ENCODE measurements around the gene RAET1G. TPM values are rescaled to one million over a fixed set of nuclear protein-coding genes. Genes with fewer than 3 reads are reported as not detected.

RAET1G gene
- total RNA-seq, 4 donors from 2014 or later, result 0.59 to 2.0 (median 1.6) TPM; not detected in 1

DNA sequence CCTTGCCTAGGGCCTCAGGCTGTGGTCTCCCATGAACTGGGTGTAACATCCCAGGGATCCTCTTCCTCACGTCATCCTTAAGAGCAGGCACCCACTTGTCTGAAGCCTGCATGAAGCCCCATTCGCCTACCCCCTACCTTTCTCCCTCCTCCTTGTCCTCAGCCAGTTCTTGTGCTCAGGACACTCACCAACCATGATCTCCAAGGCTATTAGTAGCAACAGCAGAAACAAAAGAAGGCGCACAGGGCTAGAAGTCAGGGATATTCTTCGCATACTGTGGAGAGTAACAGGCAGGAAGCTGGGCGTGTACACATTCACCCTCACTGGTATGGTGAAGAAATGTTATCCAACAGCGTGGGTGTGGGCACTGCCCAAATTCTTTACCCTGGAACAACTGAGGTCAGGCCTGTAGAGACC is 32.3 kb downstream of the RAET1G start:
- no peak for DNase-seq
- no peaks in the 10 kb centered on the region for H3K9me3 ChIP-seq
- TF ChIP-seq POLR2A (IDR thresholded peaks at IDR 0.05), result no peak
- TF ChIP-seq, protein P1, sequence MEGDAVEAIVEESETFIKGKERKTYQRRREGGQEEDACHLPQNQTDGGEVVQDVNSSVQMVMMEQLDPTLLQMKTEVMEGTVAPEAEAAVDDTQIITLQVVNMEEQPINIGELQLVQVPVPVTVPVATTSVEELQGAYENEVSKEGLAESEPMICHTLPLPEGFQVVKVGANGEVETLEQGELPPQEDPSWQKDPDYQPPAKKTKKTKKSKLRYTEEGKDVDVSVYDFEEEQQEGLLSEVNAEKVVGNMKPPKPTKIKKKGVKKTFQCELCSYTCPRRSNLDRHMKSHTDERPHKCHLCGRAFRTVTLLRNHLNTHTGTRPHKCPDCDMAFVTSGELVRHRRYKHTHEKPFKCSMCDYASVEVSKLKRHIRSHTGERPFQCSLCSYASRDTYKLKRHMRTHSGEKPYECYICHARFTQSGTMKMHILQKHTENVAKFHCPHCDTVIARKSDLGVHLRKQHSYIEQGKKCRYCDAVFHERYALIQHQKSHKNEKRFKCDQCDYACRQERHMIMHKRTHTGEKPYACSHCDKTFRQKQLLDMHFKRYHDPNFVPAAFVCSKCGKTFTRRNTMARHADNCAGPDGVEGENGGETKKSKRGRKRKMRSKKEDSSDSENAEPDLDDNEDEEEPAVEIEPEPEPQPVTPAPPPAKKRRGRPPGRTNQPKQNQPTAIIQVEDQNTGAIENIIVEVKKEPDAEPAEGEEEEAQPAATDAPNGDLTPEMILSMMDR (IDR thresholded peaks at IDR 0.05), result no peak
- intact Hi-C loops (cut with DNase I), result no loop called here
- H3K36me3 ChIP-seq, result no peaks in the 10 kb centered on the region
- 74 to 89% methylated on average over 6 of the region's 6 CpGs for WGBS, 2 donors
- no peak overlapping the region for H3K4me3 ChIP-seq (replicated peaks in 1 of 3)
- H3K27me3 ChIP-seq, result no peaks in the 10 kb centered on the region
- H3K27ac ChIP-seq, result no peak overlapping the region
- H3K4me1 ChIP-seq, result peaks cover 6 to 13% of the 10 kb centered on the region in 2 donors

DNA sequence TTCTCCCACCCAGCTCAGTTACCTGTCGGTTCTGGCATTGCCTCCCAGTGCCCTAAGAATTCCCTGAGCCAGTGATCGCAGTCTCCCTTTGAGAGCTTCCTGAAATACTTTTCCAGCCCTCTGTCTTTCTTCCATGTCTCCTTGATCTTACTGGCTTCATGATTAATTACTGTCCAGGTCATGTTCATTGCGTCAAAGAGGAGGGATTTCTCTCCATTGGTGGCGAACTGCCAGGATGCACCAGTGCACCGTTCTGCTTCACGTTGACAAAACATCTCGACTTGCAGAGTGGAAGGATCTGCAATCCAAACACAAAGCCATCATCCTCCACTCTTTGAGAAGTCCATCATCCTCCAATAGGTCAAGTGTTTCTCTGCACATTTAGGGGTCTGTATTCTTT is 33.6 kb downstream of the RAET1G start:
- intact Hi-C loops (cut with DNase I), result no loop called here
- no peak overlapping the region for H3K4me3 ChIP-seq (replicated peaks in 1 of 3)
- no peaks in the 10 kb centered on the region for H3K9me3 ChIP-seq
- no peak overlapping the region for H3K27ac ChIP-seq
- H3K27me3 ChIP-seq, result no peaks in the 10 kb centered on the region
- 45 to 57% methylated on average over 7 of the region's 7 CpGs for WGBS, 2 donors
- peak in 1 of 2 donors; percentile 23 for DNase-seq
- H3K36me3 ChIP-seq, result no peaks in the 10 kb centered on the region
- TF ChIP-seq, protein P1 (IDR thresholded peaks at IDR 0.05), result no peak
- H3K4me1 ChIP-seq, result peaks cover 2 to 3% of the 10 kb centered on the region in 2 donors

DNA sequence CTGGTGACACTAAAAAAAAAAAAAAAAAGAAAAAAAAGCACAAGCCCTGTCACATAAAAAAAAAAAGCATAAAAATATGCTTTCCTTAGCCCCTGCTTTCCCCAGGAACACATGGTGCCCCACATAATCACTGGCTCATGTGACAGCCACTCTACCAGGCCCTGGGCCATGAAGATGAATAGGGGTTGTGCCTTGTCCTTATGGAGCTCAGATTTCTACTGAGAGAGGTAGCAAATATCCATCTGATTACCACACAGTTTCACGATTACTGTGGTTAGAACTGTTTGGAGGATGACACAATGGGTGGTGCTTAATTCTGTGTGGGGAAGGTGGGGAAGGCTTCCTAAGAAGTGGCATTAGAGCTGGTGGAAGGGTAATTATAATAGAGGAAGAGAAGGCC is 34.3 kb downstream of the RAET1G start:
- no peaks in the 10 kb centered on the region for H3K27me3 ChIP-seq
- no peak overlapping the region for H3K4me3 ChIP-seq (replicated peaks in 1 of 3)
- no peaks in the 10 kb centered on the region for H3K36me3 ChIP-seq
- peaks cover 3 to 6% of the 10 kb centered on the region in 2 donors for H3K4me1 ChIP-seq
- 52 to 62% methylated on average over 1 of the region's 1 CpG for WGBS, 2 donors
- intact Hi-C loops (cut with DNase I), result no loop called here
- H3K9me3 ChIP-seq, result no peaks in the 10 kb centered on the region
- peak; percentile 38 to 47 for DNase-seq
- no peak overlapping the region for H3K27ac ChIP-seq
- no peak for TF ChIP-seq POLR2A (IDR thresholded peaks at IDR 0.05)
- TF ChIP-seq, protein P1 (IDR thresholded peaks at IDR 0.05), result no peak

DNA sequence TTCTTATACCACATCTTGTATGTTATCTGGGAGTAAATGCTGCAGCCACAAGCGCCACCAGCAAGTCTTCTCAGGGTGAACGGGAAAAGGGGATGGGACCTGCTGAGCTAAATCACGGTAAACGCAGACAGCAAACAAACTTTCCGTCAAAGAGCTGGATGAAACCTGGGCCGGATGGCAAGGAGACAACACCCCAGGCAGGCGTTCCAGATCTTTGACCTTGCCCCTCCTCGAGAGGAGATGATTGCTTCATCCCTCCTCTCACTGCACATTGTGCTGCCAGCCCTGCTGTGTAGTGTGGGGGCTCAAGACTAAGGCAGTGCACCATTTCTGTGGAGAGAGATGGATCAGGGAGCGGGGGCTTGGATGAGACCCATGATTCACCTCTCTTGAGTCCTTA is 34.8 kb downstream of the RAET1G start:
- WGBS, 2 donors, result 86 to 90% methylated on average over 9 of the region's 9 CpGs
- no peaks in the 10 kb centered on the region for H3K36me3 ChIP-seq
- H3K9me3 ChIP-seq, result no peaks in the 10 kb centered on the region
- no peak for TF ChIP-seq POLR2A (IDR thresholded peaks at IDR 0.05)
- TF ChIP-seq, protein P1 (IDR thresholded peaks at IDR 0.05), result no peak
- no peak for DNase-seq
- H3K4me3 ChIP-seq (replicated peaks in 1 of 3), result no peak overlapping the region
- peaks cover 3 to 6% of the 10 kb centered on the region in 2 donors for H3K4me1 ChIP-seq
- H3K27me3 ChIP-seq, result no peaks in the 10 kb centered on the region
- intact Hi-C loops (cut with DNase I), result no loop called here
- no peak overlapping the region for H3K27ac ChIP-seq

DNA sequence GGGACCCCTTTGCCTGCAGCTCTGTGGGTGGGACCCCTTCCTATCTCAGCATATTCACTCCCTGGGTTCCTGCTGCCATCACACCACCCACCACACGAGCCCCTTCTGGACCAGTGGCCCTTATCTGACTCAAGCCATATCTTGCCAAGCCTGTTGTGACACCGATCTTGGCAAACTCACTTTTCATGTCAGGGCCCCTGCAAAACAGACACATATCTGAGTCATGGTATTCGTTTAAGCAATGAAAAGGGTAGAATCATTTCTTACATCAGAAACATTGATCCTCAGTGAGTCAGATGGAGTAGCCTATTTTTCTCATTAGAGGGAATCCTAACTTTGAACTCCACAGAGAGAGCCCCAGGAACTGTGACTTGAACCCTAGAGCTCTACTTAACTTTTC is 35.6 kb downstream of the RAET1G start:
- Histone ChIP-seq H3K4me3 (replicated peaks in 1 of 3) (no peak overlapping the region), H3K4me1 (peaks cover 3 to 6% of the 10 kb centered on the region in 2 donors), H3K27ac (no peak overlapping the region), H3K36me3 (no peaks in the 10 kb centered on the region), H3K27me3 (no peaks in the 10 kb centered on the region), H3K9me3 (no peaks in the 10 kb centered on the region)
- intact Hi-C loops (cut with DNase I), result no loop called here
- TF ChIP-seq POLR2A (IDR thresholded peaks at IDR 0.05), result no peak
- TF ChIP-seq, protein P1 (IDR thresholded peaks at IDR 0.05), result no peak
- DNase-seq, result no peak
- 71 to 89% methylated on average over 3 of the region's 3 CpGs for WGBS, 2 donors
